Stimulated activated CD4-positive, alpha-beta T cell treated with anti-CD3 and anti-CD28 coated beads, Interleukin-1b, Interleukin-23, amount 100 ng/mL, for 4 hours (primary cell): ENCODE data around the gene LRRC4C.
"Not testable (repeated sequence)": the region's sequence is repeated elsewhere in the genome, so short reads cannot be mapped to it uniquely, and the experiment has no call there.

Experiments
- DNase-seq, 2 donors: peaks; one replicate each; pipeline ENCODE4 v3.0.0-alpha.2; 2020; ENCODE audit warnings: low read depth in 2 of 2

LRRC4C gene

GRCh38 chr11:40170078-40170477 is 1289.4 kb downstream of the LRRC4C start:
- DNase-seq = no peak

- no peak for DNase-seq
These were observed 1291.0 kb downstream of the LRRC4C start for GRCh38 chr11:40168414-40168813.

- DNase-seq = not testable (repeated sequence)
These were observed 1291.6 kb downstream of the LRRC4C start for GRCh38 chr11:40167805-40168204.

GRCh38 chr11:40166892-40167291 is 1292.6 kb downstream of the LRRC4C start:
- DNase-seq = no peak

- DNase-seq = no peak
These were observed 1296.3 kb downstream of the LRRC4C start for GRCh38 chr11:40162901-40163883.

DNA sequence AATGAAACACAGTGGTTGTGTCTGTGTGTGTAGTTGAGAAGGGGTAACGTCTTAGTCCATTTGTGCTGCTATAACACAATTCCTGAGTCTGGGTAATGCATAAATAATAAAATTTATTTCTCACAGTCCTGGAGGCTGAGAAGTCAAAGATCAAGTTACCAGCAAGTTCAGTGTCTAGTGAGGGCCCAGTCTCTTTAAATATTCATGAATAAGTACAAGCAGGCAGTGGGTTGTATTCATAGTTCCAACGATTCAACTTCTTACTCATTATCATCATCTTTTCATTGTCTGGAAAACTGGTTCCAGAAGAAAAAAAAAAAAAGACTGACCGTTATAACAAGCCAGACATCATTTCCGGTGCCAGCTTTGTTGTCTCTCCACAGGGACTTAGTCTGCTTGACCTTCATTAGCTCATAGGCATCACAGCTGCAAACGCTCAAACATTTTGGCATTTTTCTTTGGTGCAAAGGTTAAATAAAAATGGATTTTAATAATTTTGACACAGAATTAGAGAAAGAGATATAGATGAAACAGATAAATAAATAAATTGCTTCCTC is 1297.5 kb downstream of the LRRC4C start:
- DNase-seq = no peak

- no peak for DNase-seq
These were observed 1299.0 kb downstream of the LRRC4C start for GRCh38 chr11:40160418-40160817.

GRCh38 chr11:40149721-40150120 is 1309.7 kb downstream of the LRRC4C start:
- no peak for DNase-seq

GRCh38 chr11:40140560-40140959 is 1318.9 kb downstream of the LRRC4C start:
- no peak for DNase-seq

GRCh38 chr11:40139536-40139935 is 1319.9 kb downstream of the LRRC4C start:
- DNase-seq = no peak

DNA sequence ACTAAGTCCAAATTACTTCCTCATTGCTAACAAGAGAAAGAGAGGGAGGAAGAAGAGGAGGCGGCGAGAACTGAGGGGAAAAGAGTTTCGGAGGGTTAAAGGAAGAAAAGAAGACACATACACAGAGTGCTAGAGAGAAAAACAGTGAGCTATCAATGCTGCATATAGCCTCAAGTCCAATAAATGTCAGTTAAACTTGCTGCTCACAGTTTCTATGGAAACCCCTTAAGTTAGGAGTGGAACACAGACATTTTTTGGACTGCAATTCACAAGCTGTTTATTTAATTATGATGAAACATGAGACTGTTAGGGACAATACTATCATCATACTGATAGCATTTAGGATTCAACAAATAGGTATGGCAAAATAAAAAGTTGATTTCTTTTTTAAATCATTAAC is 1320.4 kb downstream of the LRRC4C start:
- no peak for DNase-seq

DNA sequence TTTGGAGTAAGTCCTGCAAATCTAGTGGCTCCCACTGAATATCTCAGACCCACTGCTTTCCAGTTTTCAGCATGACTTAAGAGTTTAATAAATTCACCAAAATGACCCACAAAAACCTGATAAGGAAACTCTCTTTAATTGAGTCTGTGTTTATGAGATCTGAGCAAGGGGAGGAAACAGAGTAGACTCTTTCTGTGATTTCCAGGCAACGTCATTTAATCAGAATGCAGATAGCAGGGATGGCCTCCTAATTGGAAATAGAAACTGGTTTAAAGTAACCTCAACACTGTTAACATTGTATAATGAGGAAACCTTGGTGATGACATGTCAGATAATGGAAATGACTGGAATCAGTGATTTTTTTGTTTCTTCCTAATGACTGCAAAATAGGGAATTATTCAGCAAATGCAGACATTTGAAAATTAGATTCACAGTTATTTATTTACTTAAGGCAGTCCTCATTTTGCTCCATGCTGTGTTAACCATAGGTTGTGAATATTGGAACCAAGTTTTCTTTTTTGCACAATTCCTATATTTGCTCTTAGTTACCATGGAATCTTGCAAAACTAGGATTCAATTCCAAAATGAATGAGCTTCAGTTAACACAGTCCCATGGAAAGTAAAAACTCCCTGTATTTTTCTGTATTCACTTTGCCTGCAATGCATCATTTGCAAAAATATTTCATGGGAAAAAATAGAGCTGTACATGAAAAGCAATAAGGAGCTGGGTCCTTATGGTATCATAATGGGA is 1324.5 kb downstream of the LRRC4C start:
- no peak for DNase-seq

DNA sequence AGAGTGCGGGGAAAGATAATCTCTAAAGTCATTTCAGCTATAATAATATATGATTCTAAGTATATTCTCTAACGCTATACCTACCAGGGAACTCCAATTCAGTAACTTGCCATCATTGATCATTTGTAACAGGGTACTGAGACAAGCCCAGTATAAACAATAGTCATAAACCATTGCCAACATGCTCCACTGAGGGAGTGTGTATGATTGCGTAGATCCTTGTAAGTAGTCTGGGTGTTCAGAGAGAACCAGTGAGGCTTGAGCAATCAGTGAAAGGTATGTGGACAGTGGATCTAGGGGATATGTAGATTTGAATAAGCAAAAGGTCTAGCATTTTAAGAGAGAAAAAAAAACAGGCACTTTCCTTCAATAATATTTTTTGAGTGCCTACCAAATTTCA is 1326.0 kb downstream of the LRRC4C start:
- no peak for DNase-seq

GRCh38 chr11:40132912-40133311 is 1326.5 kb downstream of the LRRC4C start:
- DNase-seq = no peak

- DNase-seq = no peak
These were observed 1329.0 kb downstream of the LRRC4C start for GRCh38 chr11:40130427-40130826.

GRCh38 chr11:40129266-40129665 is 1330.2 kb downstream of the LRRC4C start:
- DNase-seq = no peak

DNA sequence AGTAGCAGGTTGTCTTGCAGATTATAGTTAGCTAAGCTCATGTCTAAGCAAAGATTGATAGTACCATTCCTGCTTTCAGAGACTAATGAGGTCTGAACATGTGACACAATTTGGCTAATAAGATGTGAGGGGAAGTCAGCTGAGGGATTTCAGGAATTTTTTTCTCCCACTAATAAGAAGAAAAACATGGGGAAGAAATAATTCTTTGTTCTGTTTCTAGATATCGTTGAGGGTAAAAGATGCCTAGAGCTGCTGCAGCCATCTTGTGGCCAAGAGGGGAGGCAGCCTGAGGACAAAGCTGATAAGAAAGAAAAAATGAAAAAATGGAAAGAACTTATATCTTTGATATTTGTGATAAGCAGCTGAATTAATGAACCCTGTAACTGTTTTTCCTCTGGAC is 1334.4 kb downstream of the LRRC4C start:
- no peak for DNase-seq

- no peak for DNase-seq
These were observed 1339.8 kb downstream of the LRRC4C start for GRCh38 chr11:40119661-40120060.

DNA sequence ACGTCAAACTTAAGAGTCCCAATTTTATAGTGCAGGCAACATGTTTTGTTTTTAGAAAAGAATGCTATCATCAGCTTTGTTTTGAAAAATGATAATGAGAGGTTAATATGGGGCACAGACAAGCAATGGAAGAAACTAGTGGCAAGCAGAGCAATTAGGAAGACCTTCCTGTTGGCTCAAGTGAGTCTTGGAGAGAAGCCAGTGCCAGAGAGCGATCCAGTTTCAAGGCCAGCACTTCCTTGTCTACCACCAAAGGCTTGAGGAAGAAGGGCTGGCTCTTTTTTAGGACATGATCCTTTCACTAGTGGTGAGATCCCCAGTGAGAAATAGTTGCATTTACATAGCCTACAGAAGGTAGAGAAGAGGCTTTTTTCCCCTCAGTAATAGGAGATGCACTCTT is 1340.7 kb downstream of the LRRC4C start:
- DNase-seq = no peak

DNA sequence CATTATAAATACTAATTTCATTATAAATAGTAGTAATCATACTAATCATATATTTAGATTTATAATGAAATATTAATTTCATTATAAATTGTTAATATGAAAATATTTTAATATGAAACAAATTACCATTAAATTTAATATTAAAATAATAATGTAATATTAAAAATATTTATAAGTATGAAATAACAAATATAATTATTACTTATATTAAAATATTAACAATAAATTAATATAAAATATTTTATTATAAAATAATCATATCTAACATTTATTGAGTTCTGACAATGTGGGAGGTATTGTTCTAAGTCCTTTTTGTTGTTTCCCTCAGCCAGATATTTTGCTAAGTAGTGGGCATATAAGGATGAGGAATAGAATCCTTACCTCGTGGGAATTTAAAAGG is 1341.4 kb downstream of the LRRC4C start:
- no peak for DNase-seq

DNA sequence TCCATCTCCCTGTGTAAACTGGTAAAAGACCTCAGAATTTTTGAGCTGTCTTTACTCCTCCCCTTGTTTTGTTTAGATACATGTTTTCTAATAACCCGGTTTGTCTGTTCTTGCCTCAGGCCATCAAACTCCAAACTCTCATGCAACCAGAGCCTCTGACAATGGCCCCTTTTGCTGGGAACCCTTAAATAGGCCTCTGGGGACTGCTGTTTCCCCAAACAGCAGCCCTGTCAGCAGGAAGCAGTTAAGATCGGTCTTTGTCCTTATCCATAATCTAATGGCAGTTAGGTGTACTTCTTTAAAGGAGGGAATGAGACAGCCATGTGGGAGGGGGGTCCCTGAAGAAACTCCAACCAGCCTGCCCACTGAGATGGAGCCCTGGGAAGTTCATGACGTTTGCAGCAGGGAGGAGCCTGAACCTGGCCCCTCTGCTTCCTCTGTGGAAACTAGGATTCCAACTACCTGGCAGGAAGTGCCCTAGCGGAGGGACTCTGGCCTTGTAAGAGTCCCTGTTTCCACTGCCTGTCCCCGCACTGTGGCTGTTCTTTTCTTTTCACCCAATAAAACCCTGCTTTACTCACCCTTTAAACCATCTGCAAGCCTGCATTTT is 1354.4 kb downstream of the LRRC4C start:
- DNase-seq = no peak

GRCh38 chr11:40100781-40101180 is 1358.7 kb downstream of the LRRC4C start:
- no peak for DNase-seq
